B cell (primary cell): Measurements from ENCODE around the gene ARMH3. TPM values are rescaled to one million over a fixed set of nuclear protein-coding genes. Genes with fewer than 3 reads are reported as not detected.

Experiments
- ATAC-seq: fragments of 200-7000 bp; cut with Tn5 transposase; one replicate; pipeline ENCODE4 v1.10.0; 2021; ENCODE audit warnings: low read depth, mild to moderate bottlenecking, moderate number of reproducible peaks, moderate library complexity
- CTCF ChIA-PET: fragments of 350-600 bp; sonication (Branson Sonifier 250); formaldehyde crosslinking; loops from one replicate; lab custom pipeline; 2021; ENCODE audit warnings: antibody characterized with exemption, inconsistent platforms; lab: Charles Lee
- POLR2A ChIA-PET: fragments of 350-600 bp; sonication (Branson Sonifier 250); formaldehyde crosslinking; loops from one replicate; lab custom pipeline; 2021; ENCODE audit warnings: antibody characterized with exemption; lab: Charles Lee
- DNase-seq: peaks from one replicate; pipeline ENCODE4 v3.0.0; 2013
- H2AFZ ChIP-seq: 2 replicates; pipeline ENCODE4 v1.6.1; 2012; ENCODE audit warnings: mild to moderate bottlenecking, low read depth, low read length; ENCODE audit not compliant: insufficient read depth, poor library complexity, severe bottlenecking
- H3K27ac ChIP-seq, 2 donors: 1 replicate in 1 of 2; 2 replicates in 1 of 2; pipeline ENCODE4 v1.5.1; 2012 to 2013; ENCODE audit warnings: low read length in 2 of 2, mild to moderate bottlenecking in 2 of 2, moderate library complexity in 1 of 2
- H3K27me3 ChIP-seq, 4 experiments: fragments of 200-600 bp in 1 of 4; sonication (generic) in 1 of 4; replicated peaks in 1 of 4; 1 replicate in 2 of 4; 2 replicates in 2 of 4; pipeline versions ENCODE4 v1.6.1 to v1.7.0; 2013 to 2016; ENCODE audit warnings: low read length in 3 of 4, mild to moderate bottlenecking in 2 of 4, mixed read lengths in 1 of 4, moderate library complexity in 1 of 4; ENCODE audit not compliant: insufficient read depth in 4 of 4, control insufficient read depth in 3 of 4; ENCODE audit errors: control extremely low read depth in 1 of 4
- H3K36me3 ChIP-seq, 2 experiments: replicated peaks in 1 of 2; 1 replicate in 1 of 2; 2 replicates in 1 of 2; pipeline versions ENCODE4 v1.6.1 to v1.7.1; 2013; ENCODE audit warnings: low read length in 1 of 2; ENCODE audit not compliant: insufficient read depth in 2 of 2, control insufficient read depth in 1 of 2; ENCODE audit errors: control extremely low read depth in 1 of 2, extremely low read depth in 1 of 2
- H3K4me1 ChIP-seq, 2 donors: fragments of 200-600 bp in 1 of 2; sonication (generic) in 1 of 2; 1 replicate in 1 of 2; 2 replicates in 1 of 2; pipeline versions ENCODE4 v1.5.1 to v1.6.1; 2013 to 2017; ENCODE audit warnings: low read length in 2 of 2; ENCODE audit not compliant: control insufficient read depth in 2 of 2, insufficient read depth in 2 of 2
- H3K4me2 ChIP-seq: replicated peaks from 2 replicates; pipeline ENCODE3; 2012; ENCODE audit warnings: mild to moderate bottlenecking, low read depth, low read length; ENCODE audit not compliant: poor library complexity, severe bottlenecking
- H3K4me3 ChIP-seq, 5 experiments: fragments of 200-600 bp in 1 of 5; sonication (generic) in 1 of 5; 1 replicate in 3 of 5; 2 replicates in 2 of 5; pipeline versions ENCODE4 v1.5.1 to v1.7.0; 2011 to 2016; ENCODE audit warnings: low read length in 4 of 5, mild to moderate bottlenecking in 4 of 5, low read depth in 2 of 5, control low read depth in 1 of 5, moderate library complexity in 1 of 5; ENCODE audit not compliant: insufficient read depth in 1 of 5; ENCODE audit errors: control extremely low read depth in 1 of 5, extremely low read depth in 1 of 5
- H3K79me2 ChIP-seq: fragments of 200-600 bp; sonication (generic); one replicate; pipeline ENCODE4 v1.6.0; 2016; ENCODE audit warnings: low read length; ENCODE audit not compliant: control insufficient read depth, insufficient read depth
- H3K9ac ChIP-seq: fragments of 200-600 bp; sonication (generic); 2 replicates; pipeline ENCODE4 v1.6.1; 2017; ENCODE audit warnings: mild to moderate bottlenecking, low read length, moderate library complexity
- H3K9me3 ChIP-seq, 3 donors: one replicate each; pipeline versions ENCODE4 v1.6.1 to v1.7.1; 2013; ENCODE audit warnings: low read length in 2 of 3; ENCODE audit not compliant: control insufficient read depth in 2 of 3, insufficient read depth in 1 of 3; ENCODE audit errors: control extremely low read depth in 1 of 3
- H4K20me1 ChIP-seq: 2 replicates; pipeline ENCODE4 v1.6.0; 2012; ENCODE audit warnings: mild to moderate bottlenecking, low read length; ENCODE audit not compliant: insufficient read depth, control insufficient read depth, poor library complexity, severe bottlenecking
- H3K27ac Mint-ChIP-seq: one replicate; pipeline ENCODE4 v1.8.0; 2021; ENCODE audit warnings: mixed read lengths
- H3K27me3 Mint-ChIP-seq: one replicate; pipeline ENCODE4 v1.8.0; 2021; ENCODE audit warnings: mixed read lengths
- H3K4me1 Mint-ChIP-seq: one replicate; pipeline ENCODE4 v1.8.0; 2021; ENCODE audit warnings: mixed read lengths
- H3K4me3 Mint-ChIP-seq: one replicate; pipeline ENCODE4 v1.8.0; 2021; ENCODE audit warnings: mixed read lengths
- H3K9me3 Mint-ChIP-seq: one replicate; pipeline ENCODE4 v1.8.0; 2022; ENCODE audit warnings: mixed read lengths; ENCODE audit not compliant: insufficient read depth
- EZH2 ChIP-seq: IDR thresholded peaks from 2 replicates; pipeline ENCODE4 v1.6.1; 2012; ENCODE audit warnings: borderline replicate concordance, low read depth, mild to moderate bottlenecking, moderate library complexity, low read length; ENCODE audit not compliant: insufficient read depth, poor library complexity, severe bottlenecking
- WGBS: methylation state at CpG from one replicate; pipeline ENCODE4 v1.1.5; 2013; ENCODE audit warnings: missing lambda C conversion rate; ENCODE audit not compliant: insufficient coverage; 5-methylcytosine and 5-hydroxymethylcytosine counted together
- intact Hi-C: fragments of 100-400 bp; cut with micrococcal nuclease; formaldehyde crosslinking; loops from one replicate; pipeline ENCODE4 v1.10.0; 2022
- polyA plus RNA-seq: library from polyadenylated mRNA; depleted of rRNA; stranded (reverse); fragments of >200 nt; gene quantifications from 2 replicates; pipeline ENCODE4 v1.2.3, GENCODE V29; 2012
- total RNA-seq, 2 donors: library from RNA; stranded (reverse); fragments of 120-200 nt in 1 of 2; gene quantifications; 1 replicate in 1 of 2; 2 replicates in 1 of 2; pipeline versions ENCODE4 v1.2.3 to v1.2.4, GENCODE V29; 2013 to 2022
- TF ChIP-seq, protein P1 (sequence below): fragments of 200-600 bp; IDR thresholded peaks from one replicate; pipeline ENCODE4 v1.8.0; 2022; ENCODE audit warnings: antibody characterized with exemption, mild to moderate bottlenecking

The ARMH3 gene
- total and polyA plus RNA-seq, 2 donors (not counting 1 experiment from before 2014, with no cell fraction given) = 33.4 to 40.7 TPM

DNA sequence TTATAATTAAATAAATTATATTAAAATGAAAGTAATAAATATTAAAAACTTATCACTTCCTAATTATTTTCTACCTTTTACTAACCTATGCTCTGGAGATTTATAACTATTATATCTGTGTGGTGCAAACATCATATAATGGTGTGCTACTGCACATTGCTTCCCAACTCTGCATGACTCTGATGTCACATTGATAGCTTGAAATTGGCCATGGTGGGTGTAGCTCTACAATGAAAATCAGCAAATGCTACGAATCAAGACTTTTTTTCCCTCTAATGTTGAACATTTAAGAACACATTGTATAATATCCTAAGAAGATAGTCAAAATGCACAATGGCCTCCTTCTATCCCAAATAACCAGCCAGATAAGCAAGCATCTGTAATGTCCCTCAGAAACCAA lies 99.1 kb downstream of the ARMH3 start:
- ATAC-seq = no peak
- H3K9ac ChIP-seq = no peak overlapping the region
- ChIA-PET CTCF (interaction anchor here (1.1 to 4.3 kb wide), 5 partner anchors 10 to 52 kb away, joined by 3 to 26 read pairs (median 8); no protein-coding TSS in a partner anchor), POLR2A (interaction anchor here (0.6 kb wide), 1 partner anchor 140 kb away, joined by 5 read pairs; no protein-coding TSS in a partner anchor)
- peaks cover 5 to 40% of the 10 kb centered on the region in 2 experiments for H3K36me3 ChIP-seq
- peaks cover 14 to 20% of the 10 kb centered on the region in 2 donors for H3K4me1 ChIP-seq
- no peak overlapping the region for H3K4me3 ChIP-seq
- intact Hi-C loops = no loop called here
- Mint-ChIP-seq H3K4me3 (no peak overlapping the region), H3K9me3 (peaks cover 2% of the 10 kb centered on the region), H3K27me3 (no peaks in the 10 kb centered on the region), H3K27ac (peak overlapping the region; percentile 4), H3K4me1 (peaks cover 41% of the 10 kb centered on the region)
- H3K9me3 ChIP-seq = peaks cover 0 to 4% (median 0%) of the 10 kb centered on the region in 3 donors
- H4K20me1 ChIP-seq = no peaks in the 10 kb centered on the region
- no CpG with 5 or more reads among the region's 1 CpG for WGBS
- H3K27ac ChIP-seq = no peak overlapping the region
- no peak for DNase-seq
- no peak for TF ChIP-seq EZH2
- TF ChIP-seq, protein P1, sequence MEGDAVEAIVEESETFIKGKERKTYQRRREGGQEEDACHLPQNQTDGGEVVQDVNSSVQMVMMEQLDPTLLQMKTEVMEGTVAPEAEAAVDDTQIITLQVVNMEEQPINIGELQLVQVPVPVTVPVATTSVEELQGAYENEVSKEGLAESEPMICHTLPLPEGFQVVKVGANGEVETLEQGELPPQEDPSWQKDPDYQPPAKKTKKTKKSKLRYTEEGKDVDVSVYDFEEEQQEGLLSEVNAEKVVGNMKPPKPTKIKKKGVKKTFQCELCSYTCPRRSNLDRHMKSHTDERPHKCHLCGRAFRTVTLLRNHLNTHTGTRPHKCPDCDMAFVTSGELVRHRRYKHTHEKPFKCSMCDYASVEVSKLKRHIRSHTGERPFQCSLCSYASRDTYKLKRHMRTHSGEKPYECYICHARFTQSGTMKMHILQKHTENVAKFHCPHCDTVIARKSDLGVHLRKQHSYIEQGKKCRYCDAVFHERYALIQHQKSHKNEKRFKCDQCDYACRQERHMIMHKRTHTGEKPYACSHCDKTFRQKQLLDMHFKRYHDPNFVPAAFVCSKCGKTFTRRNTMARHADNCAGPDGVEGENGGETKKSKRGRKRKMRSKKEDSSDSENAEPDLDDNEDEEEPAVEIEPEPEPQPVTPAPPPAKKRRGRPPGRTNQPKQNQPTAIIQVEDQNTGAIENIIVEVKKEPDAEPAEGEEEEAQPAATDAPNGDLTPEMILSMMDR = no peak
- no peaks in the 10 kb centered on the region for H3K27me3 ChIP-seq
- no peak overlapping the region for H2AFZ ChIP-seq
- H3K79me2 ChIP-seq = peaks cover 3% of the 10 kb centered on the region
- no peak overlapping the region for H3K4me2 ChIP-seq

GRCh38 chr10:101956117-101956516 lies 99.9 kb downstream of the ARMH3 start:
- TF ChIP-seq, protein P1 = no peak
- TF ChIP-seq EZH2 = no peak
- Histone ChIP-seq H4K20me1 (no peaks in the 10 kb centered on the region), H2AFZ (no peak overlapping the region), H3K4me3 (no peak overlapping the region), H3K4me1 (peaks cover 11 to 12% of the 10 kb centered on the region in 2 donors), H3K9ac (no peak overlapping the region), H3K9me3 (peaks cover 0 to 7% (median 0%) of the 10 kb centered on the region in 3 donors), H3K79me2 (no peaks in the 10 kb centered on the region), H3K27ac (peak overlapping the region in 1 of 2 donors; percentile 63), H3K4me2 (no peak overlapping the region), H3K27me3 (no peaks in the 10 kb centered on the region), H3K36me3 (peaks cover 5 to 39% of the 10 kb centered on the region in 2 experiments)
- peaks cover 2% of the 10 kb centered on the region for H3K9me3 Mint-ChIP-seq
- ATAC-seq (no peak), DNase-seq (no peak)
- no peaks in the 10 kb centered on the region for H3K27me3 Mint-ChIP-seq
- intact Hi-C loops = no loop called here
- ChIA-PET CTCF (interaction anchor here (2.0 to 4.3 kb wide), 2 partner anchors 10 to 53 kb away, joined by 8 to 26 read pairs; no protein-coding TSS in a partner anchor), POLR2A (interaction anchor here (0.6 kb wide), 1 partner anchor 488 kb away, joined by 11 read pairs; no protein-coding TSS in a partner anchor)
- peaks cover 36% of the 10 kb centered on the region for H3K4me1 Mint-ChIP-seq
- WGBS = 93% methylated on average over 1 of the region's 1 CpG
- peak overlapping the region; percentile 26 for H3K27ac Mint-ChIP-seq
- no peak overlapping the region for H3K4me3 Mint-ChIP-seq
